ENCODE data around the gene MAP2. TPM values are rescaled to one million over a fixed set of nuclear protein-coding genes. Genes with fewer than 3 reads are reported as not detected.

Gene MAP2
- total and polyA plus RNA-seq, 2 experiments from 2014 or later = 2.9 to 4.4 TPM

DNA sequence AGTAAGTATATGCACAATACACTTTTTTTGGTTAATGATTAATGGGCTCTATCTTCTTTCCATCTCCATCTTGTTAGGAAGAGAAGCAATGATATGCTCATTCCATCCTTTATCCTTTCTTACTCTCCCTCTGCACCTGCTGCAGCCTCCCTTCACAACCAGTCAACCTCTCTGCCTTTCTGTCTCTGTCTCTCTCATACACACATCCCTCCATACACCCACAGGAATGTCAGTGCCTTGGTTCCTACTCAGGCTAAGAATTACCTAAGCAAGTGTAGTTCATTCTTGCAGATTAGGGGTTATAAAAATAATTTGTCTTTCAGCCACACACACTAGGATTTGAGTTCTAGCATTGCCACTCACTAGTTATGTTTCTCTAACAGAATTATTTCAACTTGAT, 45.6 kb downstream of the MAP2 start:
- H3K27me3 Mint-ChIP-seq (ENCODE audit: insufficient read depth, low read depth, poor library complexity) = no peaks in the 10 kb centered on the region
- DNase-seq (ENCODE audit: low spot score) (no peak), ATAC-seq (no peak)
- no peaks in the 10 kb centered on the region for H3K9me3 Mint-ChIP-seq
- no peaks in the 10 kb centered on the region for H3K79me2 ChIP-seq (replicated peaks; ENCODE audit: insufficient read depth)
- H3K4me3 ChIP-seq = no peak overlapping the region
- no peaks in the 10 kb centered on the region for H3F3A ChIP-seq (replicated peaks; ENCODE audit: low read depth)
- H3K4me3 Mint-ChIP-seq = no peak overlapping the region
- no peak overlapping the region for H2AFZ ChIP-seq
- no peaks in the 10 kb centered on the region; the same call in 1 of the 2 replicates for H4K20me1 ChIP-seq (replicated peaks; ENCODE audit: insufficient read depth)
- H3K27me3 ChIP-seq (ENCODE audit: insufficient read depth) = no peaks in the 10 kb centered on the region
- H3K4me2 ChIP-seq = no peak overlapping the region
- H3K9me2 ChIP-seq (ENCODE audit: insufficient read depth) = no peaks in the 10 kb centered on the region
- H3K27ac Mint-ChIP-seq = no peak overlapping the region
- H3K4me1 Mint-ChIP-seq = peaks cover 14% of the 10 kb centered on the region; the same call in 2 of the 3 replicates
- no peaks in the 10 kb centered on the region for H3K36me3 Mint-ChIP-seq (ENCODE audit: low read depth)
- H3K27ac ChIP-seq (ENCODE audit: low read depth) = no peak overlapping the region
- H3K36me3 ChIP-seq (ENCODE audit: insufficient read depth) = no peaks in the 10 kb centered on the region
- H3K4me1 ChIP-seq (ENCODE audit: insufficient read depth) = peaks cover 8% of the 10 kb centered on the region; the same call in 1 of the 2 replicates
- TF ChIP-seq EZH2phosphoT487 (IDR thresholded peaks at IDR 0.05; ENCODE audit: unreplicated experiment) = no peak
- no peak for TF ChIP-seq JUNB (IDR thresholded peaks at IDR 0.05; ENCODE audit: unreplicated experiment)
- no peak for TF ChIP-seq STAT1 (IDR thresholded peaks at IDR 0.05; ENCODE audit: unreplicated experiment)
- TF ChIP-seq, protein P1, sequence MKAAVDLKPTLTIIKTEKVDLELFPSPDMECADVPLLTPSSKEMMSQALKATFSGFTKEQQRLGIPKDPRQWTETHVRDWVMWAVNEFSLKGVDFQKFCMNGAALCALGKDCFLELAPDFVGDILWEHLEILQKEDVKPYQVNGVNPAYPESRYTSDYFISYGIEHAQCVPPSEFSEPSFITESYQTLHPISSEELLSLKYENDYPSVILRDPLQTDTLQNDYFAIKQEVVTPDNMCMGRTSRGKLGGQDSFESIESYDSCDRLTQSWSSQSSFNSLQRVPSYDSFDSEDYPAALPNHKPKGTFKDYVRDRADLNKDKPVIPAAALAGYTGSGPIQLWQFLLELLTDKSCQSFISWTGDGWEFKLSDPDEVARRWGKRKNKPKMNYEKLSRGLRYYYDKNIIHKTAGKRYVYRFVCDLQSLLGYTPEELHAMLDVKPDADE (IDR thresholded peaks at IDR 0.05) = no peak
- TF ChIP-seq, protein P2, sequence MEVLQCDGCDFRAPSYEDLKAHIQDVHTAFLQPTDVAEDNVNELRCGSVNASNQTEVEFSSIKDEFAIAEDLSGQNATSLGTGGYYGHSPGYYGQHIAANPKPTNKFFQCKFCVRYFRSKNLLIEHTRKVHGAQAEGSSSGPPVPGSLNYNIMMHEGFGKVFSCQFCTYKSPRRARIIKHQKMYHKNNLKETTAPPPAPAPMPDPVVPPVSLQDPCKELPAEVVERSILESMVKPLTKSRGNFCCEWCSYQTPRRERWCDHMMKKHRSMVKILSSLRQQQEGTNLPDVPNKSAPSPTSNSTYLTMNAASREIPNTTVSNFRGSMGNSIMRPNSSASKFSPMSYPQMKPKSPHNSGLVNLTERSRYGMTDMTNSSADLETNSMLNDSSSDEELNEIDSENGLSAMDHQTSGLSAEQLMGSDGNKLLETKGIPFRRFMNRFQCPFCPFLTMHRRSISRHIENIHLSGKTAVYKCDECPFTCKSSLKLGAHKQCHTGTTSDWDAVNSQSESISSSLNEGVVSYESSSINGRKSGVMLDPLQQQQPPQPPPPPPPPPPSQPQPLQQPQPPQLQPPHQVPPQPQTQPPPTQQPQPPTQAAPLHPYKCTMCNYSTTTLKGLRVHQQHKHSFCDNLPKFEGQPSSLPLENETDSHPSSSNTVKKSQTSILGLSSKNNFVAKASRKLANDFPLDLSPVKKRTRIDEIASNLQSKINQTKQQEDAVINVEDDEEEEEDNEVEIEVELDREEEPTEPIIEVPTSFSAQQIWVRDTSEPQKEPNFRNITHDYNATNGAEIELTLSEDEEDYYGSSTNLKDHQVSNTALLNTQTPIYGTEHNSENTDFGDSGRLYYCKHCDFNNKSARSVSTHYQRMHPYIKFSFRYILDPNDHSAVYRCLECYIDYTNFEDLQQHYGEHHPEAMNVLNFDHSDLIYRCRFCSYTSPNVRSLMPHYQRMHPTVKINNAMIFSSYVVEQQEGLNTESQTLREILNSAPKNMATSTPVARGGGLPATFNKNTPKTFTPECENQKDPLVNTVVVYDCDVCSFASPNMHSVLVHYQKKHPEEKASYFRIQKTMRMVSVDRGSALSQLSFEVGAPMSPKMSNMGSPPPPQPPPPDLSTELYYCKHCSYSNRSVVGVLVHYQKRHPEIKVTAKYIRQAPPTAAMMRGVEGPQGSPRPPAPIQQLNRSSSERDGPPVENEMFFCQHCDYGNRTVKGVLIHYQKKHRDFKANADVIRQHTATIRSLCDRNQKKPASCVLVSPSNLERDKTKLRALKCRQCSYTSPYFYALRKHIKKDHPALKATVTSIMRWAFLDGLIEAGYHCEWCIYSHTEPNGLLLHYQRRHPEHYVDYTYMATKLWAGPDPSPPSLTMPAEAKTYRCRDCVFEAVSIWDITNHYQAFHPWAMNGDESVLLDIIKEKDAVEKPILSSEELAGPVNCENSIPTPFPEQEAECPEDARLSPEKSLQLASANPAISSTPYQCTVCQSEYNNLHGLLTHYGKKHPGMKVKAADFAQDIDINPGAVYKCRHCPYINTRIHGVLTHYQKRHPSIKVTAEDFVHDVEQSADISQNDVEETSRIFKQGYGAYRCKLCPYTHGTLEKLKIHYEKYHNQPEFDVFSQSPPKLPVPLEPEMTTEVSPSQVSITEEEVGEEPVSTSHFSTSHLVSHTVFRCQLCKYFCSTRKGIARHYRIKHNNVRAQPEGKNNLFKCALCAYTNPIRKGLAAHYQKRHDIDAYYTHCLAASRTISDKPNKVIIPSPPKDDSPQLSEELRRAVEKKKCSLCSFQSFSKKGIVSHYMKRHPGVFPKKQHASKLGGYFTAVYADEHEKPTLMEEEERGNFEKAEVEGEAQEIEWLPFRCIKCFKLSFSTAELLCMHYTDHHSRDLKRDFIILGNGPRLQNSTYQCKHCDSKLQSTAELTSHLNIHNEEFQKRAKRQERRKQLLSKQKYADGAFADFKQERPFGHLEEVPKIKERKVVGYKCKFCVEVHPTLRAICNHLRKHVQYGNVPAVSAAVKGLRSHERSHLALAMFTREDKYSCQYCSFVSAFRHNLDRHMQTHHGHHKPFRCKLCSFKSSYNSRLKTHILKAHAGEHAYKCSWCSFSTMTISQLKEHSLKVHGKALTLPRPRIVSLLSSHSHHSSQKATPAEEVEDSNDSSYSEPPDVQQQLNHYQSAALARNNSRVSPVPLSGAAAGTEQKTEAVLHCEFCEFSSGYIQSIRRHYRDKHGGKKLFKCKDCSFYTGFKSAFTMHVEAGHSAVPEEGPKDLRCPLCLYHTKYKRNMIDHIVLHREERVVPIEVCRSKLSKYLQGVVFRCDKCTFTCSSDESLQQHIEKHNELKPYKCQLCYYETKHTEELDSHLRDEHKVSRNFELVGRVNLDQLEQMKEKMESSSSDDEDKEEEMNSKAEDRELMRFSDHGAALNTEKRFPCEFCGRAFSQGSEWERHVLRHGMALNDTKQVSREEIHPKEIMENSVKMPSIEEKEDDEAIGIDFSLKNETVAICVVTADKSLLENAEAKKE (CRISPR knock-in tag; IDR thresholded peaks at IDR 0.05) = no peak
- TF ChIP-seq ZNF114 (CRISPR knock-in tag; IDR thresholded peaks at IDR 0.05) = no peak
- no peak for TF ChIP-seq EZH2 (IDR thresholded peaks at IDR 0.05; ENCODE audit: low read depth, unreplicated experiment)
- TF ChIP-seq NANOG (IDR thresholded peaks at IDR 0.05; ENCODE audit: borderline replicate concordance) = no peak
- no peak for TF ChIP-seq CREB1 (CRISPR knock-in tag; IDR thresholded peaks at IDR 0.05; ENCODE audit: low read depth)
- TF ChIP-seq, protein P3, sequence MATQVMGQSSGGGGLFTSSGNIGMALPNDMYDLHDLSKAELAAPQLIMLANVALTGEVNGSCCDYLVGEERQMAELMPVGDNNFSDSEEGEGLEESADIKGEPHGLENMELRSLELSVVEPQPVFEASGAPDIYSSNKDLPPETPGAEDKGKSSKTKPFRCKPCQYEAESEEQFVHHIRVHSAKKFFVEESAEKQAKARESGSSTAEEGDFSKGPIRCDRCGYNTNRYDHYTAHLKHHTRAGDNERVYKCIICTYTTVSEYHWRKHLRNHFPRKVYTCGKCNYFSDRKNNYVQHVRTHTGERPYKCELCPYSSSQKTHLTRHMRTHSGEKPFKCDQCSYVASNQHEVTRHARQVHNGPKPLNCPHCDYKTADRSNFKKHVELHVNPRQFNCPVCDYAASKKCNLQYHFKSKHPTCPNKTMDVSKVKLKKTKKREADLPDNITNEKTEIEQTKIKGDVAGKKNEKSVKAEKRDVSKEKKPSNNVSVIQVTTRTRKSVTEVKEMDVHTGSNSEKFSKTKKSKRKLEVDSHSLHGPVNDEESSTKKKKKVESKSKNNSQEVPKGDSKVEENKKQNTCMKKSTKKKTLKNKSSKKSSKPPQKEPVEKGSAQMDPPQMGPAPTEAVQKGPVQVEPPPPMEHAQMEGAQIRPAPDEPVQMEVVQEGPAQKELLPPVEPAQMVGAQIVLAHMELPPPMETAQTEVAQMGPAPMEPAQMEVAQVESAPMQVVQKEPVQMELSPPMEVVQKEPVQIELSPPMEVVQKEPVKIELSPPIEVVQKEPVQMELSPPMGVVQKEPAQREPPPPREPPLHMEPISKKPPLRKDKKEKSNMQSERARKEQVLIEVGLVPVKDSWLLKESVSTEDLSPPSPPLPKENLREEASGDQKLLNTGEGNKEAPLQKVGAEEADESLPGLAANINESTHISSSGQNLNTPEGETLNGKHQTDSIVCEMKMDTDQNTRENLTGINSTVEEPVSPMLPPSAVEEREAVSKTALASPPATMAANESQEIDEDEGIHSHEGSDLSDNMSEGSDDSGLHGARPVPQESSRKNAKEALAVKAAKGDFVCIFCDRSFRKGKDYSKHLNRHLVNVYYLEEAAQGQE (IDR thresholded peaks at IDR 0.05; ENCODE audit: unreplicated experiment) = no peak
- no peak for TF ChIP-seq POLR2AphosphoS5 (IDR thresholded peaks at IDR 0.05; ENCODE audit: low read depth)
- no peak for TF ChIP-seq ZNF331 (CRISPR knock-in tag; IDR thresholded peaks at IDR 0.05; ENCODE audit: low read depth)
- TF ChIP-seq, protein P4, sequence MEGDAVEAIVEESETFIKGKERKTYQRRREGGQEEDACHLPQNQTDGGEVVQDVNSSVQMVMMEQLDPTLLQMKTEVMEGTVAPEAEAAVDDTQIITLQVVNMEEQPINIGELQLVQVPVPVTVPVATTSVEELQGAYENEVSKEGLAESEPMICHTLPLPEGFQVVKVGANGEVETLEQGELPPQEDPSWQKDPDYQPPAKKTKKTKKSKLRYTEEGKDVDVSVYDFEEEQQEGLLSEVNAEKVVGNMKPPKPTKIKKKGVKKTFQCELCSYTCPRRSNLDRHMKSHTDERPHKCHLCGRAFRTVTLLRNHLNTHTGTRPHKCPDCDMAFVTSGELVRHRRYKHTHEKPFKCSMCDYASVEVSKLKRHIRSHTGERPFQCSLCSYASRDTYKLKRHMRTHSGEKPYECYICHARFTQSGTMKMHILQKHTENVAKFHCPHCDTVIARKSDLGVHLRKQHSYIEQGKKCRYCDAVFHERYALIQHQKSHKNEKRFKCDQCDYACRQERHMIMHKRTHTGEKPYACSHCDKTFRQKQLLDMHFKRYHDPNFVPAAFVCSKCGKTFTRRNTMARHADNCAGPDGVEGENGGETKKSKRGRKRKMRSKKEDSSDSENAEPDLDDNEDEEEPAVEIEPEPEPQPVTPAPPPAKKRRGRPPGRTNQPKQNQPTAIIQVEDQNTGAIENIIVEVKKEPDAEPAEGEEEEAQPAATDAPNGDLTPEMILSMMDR (conservative IDR thresholded peaks at IDR 0.05; ENCODE audit: low read depth in 2 of 2) = no peak

Measured in GM23338 (cell line).